Muscle of arm (tissue), 12 donors: ENCODE measurements around the gene CEP104. TPM values are rescaled to one million over a fixed set of nuclear protein-coding genes. Genes with fewer than 3 reads are reported as not detected.

Experiments
- DNase-seq: peaks from one replicate; pipeline ENCODE4 v3.0.0-alpha.2; 2013
- polyA plus RNA-seq, 12 donors: library from polyadenylated mRNA; unstranded; fragments of 120-200 nt; gene quantifications; one replicate each; pipeline ENCODE4 v1.2.1, GENCODE V29; 2013; ENCODE audit not compliant: insufficient read length in 12 of 12

CEP104 gene
- polyA plus RNA-seq, 12 donors, result 17.4 to 108 (median 23.1) TPM

GRCh38 chr1:3869751-3870301, 12.8 kb upstream of the CEP104 start:
- DNase-seq, result no peak

- no peak for DNase-seq
Observed at GRCh38 chr1:3868464-3869006, 11.5 kb upstream of the CEP104 start.

- DNase-seq, result no peak
Observed at GRCh38 chr1:3865606-3866160, 8.7 kb upstream of the CEP104 start.

GRCh38 chr1:3864884-3865283, 7.9 kb upstream of the CEP104 start:
- no peak for DNase-seq

GRCh38 chr1:3863231-3863935, 6.4 kb upstream of the CEP104 start:
- DNase-seq, result no peak

GRCh38 chr1:3858231-3858981, 1.4 kb upstream of the CEP104 start:
- DNase-seq, result no peak

- no peak for DNase-seq
Observed at GRCh38 chr1:3857791-3858129, 749 bp upstream of the CEP104 start.

GRCh38 chr1:3852711-3853485, 4.1 kb downstream of the CEP104 start:
- no peak for DNase-seq

- DNase-seq, result no peak
Observed at GRCh38 chr1:3852091-3852490, 4.9 kb downstream of the CEP104 start.

GRCh38 chr1:3851292-3851691, 5.7 kb downstream of the CEP104 start:
- DNase-seq, result no peak

- DNase-seq, result no peak
Observed at GRCh38 chr1:3850857-3851256, 6.2 kb downstream of the CEP104 start.

- no peak for DNase-seq
Observed at GRCh38 chr1:3847081-3847480, 9.9 kb downstream of the CEP104 start.

- no peak for DNase-seq
Observed at GRCh38 chr1:3846541-3846940, 10.5 kb downstream of the CEP104 start.

- no peak for DNase-seq
Observed at GRCh38 chr1:3842912-3843311, 14.1 kb downstream of the CEP104 start.

GRCh38 chr1:3841491-3841890, 15.5 kb downstream of the CEP104 start:
- no peak for DNase-seq

- DNase-seq, result no peak
Observed at GRCh38 chr1:3838788-3839187, 18.2 kb downstream of the CEP104 start.

- DNase-seq, result no peak
Observed at GRCh38 chr1:3837685-3838084, 19.3 kb downstream of the CEP104 start.

- DNase-seq, result no peak
Observed at GRCh38 chr1:3837200-3837599, 19.8 kb downstream of the CEP104 start.

- DNase-seq, result no peak
Observed at GRCh38 chr1:3836421-3836820, 20.6 kb downstream of the CEP104 start.

- DNase-seq, result no peak
Observed at GRCh38 chr1:3834701-3835100, 22.3 kb downstream of the CEP104 start.

GRCh38 chr1:3831689-3832088, 25.3 kb downstream of the CEP104 start:
- no peak for DNase-seq

- DNase-seq, result no peak
Observed at GRCh38 chr1:3828391-3828790, 28.6 kb downstream of the CEP104 start.
